Neural crest cell (in vitro differentiated cells): ENCODE measurements around the gene DCD. TPM values are rescaled to one million over a fixed set of nuclear protein-coding genes. Genes with fewer than 3 reads are reported as not detected.

ENCODE experiments used
- DNase-seq: peaks from one replicate; pipeline ENCODE4 v3.0.0; 2021; ENCODE audit warnings: low read depth, mixed read lengths, low spot score
- H3K27ac Mint-ChIP-seq: one replicate; pipeline ENCODE4 v1.8.0; 2021; ENCODE audit warnings: mild to moderate bottlenecking, mixed read lengths; ENCODE audit not compliant: unreplicated experiment
- H3K27me3 Mint-ChIP-seq: 2 replicates; pipeline ENCODE4 v1.8.0; 2021; ENCODE audit warnings: low read depth, mild to moderate bottlenecking, mixed read lengths
- H3K36me3 Mint-ChIP-seq: 2 replicates; pipeline ENCODE4 v1.8.0; 2021; ENCODE audit warnings: low read depth, mild to moderate bottlenecking, mixed read lengths
- H3K4me1 Mint-ChIP-seq: 2 replicates; pipeline ENCODE4 v1.8.0; 2021; ENCODE audit warnings: mixed read lengths
- H3K4me3 Mint-ChIP-seq: one replicate; pipeline ENCODE4 v1.8.0; 2021; ENCODE audit warnings: mild to moderate bottlenecking, mixed read lengths
- H3K9me3 Mint-ChIP-seq: 2 replicates; pipeline ENCODE4 v1.8.0; 2021; ENCODE audit warnings: mixed read lengths
- CTCF ChIP-seq: fragments of 200-600 bp; sonication (generic); conservative IDR thresholded peaks from 2 replicates; pipeline ENCODE4 v1.5.0; 2021; ENCODE audit warnings: antibody characterized with exemption, mild to moderate bottlenecking
- total RNA-seq: library from RNA; stranded (reverse); gene quantifications from 2 replicates; pipeline ENCODE4 v1.2.1, GENCODE V29; 2021

The DCD gene
- total RNA-seq, 1 donor from 2014 or later: not detected

DNA sequence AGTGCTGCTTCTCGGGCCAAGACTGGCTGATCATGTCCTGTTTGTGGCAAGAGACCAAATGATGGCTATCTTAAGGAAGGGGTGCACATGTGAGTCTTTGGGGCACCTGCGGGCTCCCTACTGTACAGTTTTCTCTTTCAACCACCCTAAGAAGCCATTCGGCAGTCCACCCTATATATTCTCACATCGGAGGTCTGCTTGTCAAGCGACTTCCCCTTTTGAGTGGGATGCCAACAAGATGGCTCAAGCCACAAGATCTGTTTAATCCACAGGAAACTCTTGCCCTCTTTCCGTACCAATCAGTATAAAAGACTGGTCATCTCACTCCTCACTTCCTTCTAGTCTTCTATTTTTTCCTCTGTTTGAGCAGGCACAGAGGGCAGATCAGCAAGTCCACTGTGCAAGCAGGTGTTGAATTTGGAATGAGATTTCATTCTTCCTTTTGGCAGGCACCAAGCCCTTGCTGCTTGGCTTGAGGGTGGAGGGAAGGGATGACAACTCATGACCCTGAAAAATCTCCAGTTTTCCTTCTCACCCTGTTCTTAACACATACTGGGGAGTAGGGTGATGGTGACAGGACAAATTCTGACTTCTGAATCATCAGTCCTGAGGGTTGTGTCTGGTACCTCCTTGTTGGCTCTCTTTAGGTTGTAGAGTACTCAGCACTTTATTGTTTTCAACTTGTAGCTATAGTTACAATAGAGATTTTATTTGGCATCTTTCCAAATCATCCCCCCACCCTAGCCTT, 31.1 kb downstream of the DCD start:
- H3K9me3 Mint-ChIP-seq: no peaks in the 10 kb centered on the region
- H3K4me1 Mint-ChIP-seq: no peaks in the 10 kb centered on the region
- H3K27ac Mint-ChIP-seq: no peak overlapping the region
- DNase-seq: no peak
- no peaks in the 10 kb centered on the region for H3K36me3 Mint-ChIP-seq
- H3K27me3 Mint-ChIP-seq: peaks cover 68% of the 10 kb centered on the region
- no peak overlapping the region for H3K4me3 Mint-ChIP-seq
- no peak for TF ChIP-seq CTCF

GRCh38 chr12:54612225-54612750, 35.9 kb downstream of the DCD start:
- Mint-ChIP-seq H3K27me3 (peaks cover 54% of the 10 kb centered on the region), H3K36me3 (no peaks in the 10 kb centered on the region), H3K4me3 (no peak overlapping the region)

GRCh38 chr12:54611715-54612149, 36.4 kb downstream of the DCD start:
- no peak overlapping the region for H3K4me3 Mint-ChIP-seq
- no peak overlapping the region for H3K27ac Mint-ChIP-seq
- no peak for DNase-seq
- H3K4me1 Mint-ChIP-seq: no peaks in the 10 kb centered on the region
- no peaks in the 10 kb centered on the region for H3K9me3 Mint-ChIP-seq
- H3K27me3 Mint-ChIP-seq: peaks cover 53% of the 10 kb centered on the region
- H3K36me3 Mint-ChIP-seq: no peaks in the 10 kb centered on the region
- TF ChIP-seq CTCF: no peak

More at GRCh38 chr12:54612225-54612750, 35.9 kb downstream of the DCD start:
- Mint-ChIP-seq H3K4me1 (no peaks in the 10 kb centered on the region), H3K27ac (no peak overlapping the region), H3K9me3 (no peaks in the 10 kb centered on the region)
- no peak for DNase-seq
- TF ChIP-seq CTCF: no peak

DNA sequence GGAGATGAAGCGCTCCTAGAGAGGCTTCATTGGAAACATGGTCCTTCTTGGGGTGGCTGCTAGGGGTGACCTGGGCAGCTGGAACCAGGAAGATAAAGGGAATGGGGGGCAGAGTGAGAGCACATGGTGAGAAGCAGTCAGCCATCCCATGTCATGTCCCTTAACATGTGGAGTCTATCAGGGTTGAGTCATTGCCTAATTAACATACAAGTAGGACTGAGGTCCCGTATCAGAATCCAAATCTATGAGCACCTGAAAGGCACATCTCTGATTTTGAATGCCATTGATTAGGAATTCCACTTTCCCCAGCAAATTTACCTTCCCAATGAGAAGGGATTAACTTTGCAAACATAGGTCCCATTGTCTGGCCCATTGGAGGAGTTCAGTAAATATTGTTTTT, 39.4 kb downstream of the DCD start:
- Mint-ChIP-seq H3K27ac (no peak overlapping the region), H3K4me3 (no peak overlapping the region), H3K4me1 (no peaks in the 10 kb centered on the region), H3K27me3 (peaks cover 32% of the 10 kb centered on the region), H3K36me3 (no peaks in the 10 kb centered on the region), H3K9me3 (no peaks in the 10 kb centered on the region)
- TF ChIP-seq CTCF: no peak
- no peak for DNase-seq

- no peaks in the 10 kb centered on the region for H3K4me1 Mint-ChIP-seq
- H3K36me3 Mint-ChIP-seq: no peaks in the 10 kb centered on the region
- no peak overlapping the region for H3K27ac Mint-ChIP-seq
- H3K9me3 Mint-ChIP-seq: no peaks in the 10 kb centered on the region
- no peak for TF ChIP-seq CTCF
- peaks cover 30% of the 10 kb centered on the region for H3K27me3 Mint-ChIP-seq
- H3K4me3 Mint-ChIP-seq: no peak overlapping the region
- DNase-seq: no peak
These were observed 40.0 kb downstream of the DCD start for GRCh38 chr12:54608156-54608555.
